Cerebellar nuclear complex (tissue), 1 donor: Measurements from ENCODE around the gene NECAB3.
A peak's percentile ranks its signal among the peaks of the same experiment; 100 is the strongest.

ENCODE experiments used
- DNase-seq, 2 experiments: peaks; one replicate each; lab custom pipeline; 2025; lab: John Stamatoyannopoulos, UW

NECAB3 gene

DNA sequence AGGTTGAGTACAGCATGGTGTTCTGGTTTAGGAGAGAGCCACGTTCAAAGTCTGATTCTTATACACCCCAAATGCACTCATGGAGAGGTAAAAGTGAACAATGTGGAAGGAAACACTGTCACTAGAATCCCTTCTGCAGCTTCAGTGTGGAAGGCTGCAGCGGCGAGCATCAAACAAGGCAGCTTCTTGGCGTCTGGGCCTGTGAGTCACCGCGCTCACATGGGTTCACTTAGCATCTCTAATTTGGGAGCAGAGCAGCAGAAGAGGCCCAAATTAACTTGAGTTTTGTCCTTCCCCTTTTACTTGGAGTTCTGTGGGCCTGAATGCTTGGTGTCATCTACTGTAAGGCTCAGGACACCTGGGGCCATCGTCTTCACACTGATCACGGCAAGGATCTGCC is 22.9 kb upstream of the NECAB3 start:
- no peak for DNase-seq

DNA sequence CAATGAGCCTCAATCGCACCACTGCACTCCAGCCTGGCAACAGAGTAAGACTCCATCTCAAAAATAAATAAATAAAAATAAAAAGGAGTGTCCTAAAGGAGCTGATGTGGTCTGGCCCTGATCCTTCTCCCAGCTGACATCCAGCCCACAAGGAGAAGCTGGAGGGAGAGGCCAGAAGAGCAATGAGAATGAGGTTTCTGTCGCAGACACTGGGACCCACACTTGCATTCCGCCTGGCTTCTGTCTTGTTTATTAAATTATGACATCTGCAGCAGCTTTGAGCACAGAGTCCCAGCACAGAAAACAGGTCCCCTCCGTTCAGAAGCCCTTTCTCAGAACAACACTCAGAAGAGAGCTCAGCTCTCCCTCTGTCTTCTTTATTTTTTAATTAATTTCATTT is 22.2 kb upstream of the NECAB3 start:
- no peak for DNase-seq

DNA sequence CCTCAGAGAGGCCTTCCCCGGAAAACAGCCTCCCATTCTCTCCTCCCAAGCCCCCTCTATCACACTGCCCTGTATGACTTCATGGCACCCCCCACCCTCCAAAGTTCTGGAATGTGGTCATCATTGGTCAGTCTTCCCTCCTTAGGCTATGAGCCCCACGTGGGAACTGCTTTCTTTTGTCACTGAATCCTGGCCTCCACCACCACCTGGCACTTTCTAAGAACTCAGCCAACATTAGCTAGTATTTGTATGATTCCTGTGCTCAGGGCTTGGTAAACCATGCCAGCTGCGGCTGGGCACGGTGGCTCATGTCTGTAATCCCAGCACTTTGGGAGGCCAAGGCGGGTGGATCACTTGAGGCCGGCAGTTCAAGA is 20.4 kb upstream of the NECAB3 start:
- no peak for DNase-seq

DNA sequence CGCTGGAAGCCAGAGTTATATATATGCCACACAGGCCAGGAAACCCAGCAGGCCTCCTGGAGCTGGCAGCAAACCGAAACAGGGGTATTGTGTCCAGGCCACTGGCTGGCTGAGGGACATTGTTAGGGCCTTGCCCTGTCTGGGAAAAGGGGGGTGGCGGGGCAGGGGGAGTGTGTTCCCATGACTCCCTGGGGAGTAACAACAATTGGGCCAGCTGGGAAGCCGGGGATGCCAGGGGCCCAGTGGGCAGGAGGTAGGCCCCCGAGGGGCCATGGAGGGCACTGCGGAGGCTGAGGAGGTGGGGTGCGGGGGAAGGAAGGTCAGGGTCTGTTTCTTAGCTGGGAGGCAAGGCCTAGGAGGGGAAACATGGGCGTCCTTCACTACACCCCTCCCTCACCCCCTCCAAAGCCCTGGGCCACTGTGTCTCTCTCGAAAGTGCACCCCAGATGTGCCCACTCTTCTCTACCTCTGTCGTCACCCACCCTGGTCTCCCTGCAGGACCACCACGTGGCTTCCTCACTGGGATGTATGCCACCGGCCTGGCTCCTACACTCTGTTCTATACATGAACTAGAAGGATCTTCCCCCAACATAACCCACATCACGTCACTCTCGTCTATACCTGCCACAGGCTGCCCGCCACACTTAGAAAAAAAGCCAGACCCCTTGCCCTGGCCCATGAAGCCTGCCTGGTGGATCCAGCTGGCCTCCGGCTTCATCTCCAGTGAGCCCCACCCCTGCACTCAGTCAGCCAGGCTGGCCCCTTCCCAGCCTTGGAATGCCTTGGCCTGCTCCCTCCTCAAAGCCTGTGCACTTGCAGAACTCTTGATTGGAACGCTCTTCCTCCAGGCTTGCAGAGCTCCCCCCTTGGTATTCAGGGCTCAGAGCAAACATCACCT is 19.8 kb upstream of the NECAB3 start:
- DNase-seq, result no peak

DNA sequence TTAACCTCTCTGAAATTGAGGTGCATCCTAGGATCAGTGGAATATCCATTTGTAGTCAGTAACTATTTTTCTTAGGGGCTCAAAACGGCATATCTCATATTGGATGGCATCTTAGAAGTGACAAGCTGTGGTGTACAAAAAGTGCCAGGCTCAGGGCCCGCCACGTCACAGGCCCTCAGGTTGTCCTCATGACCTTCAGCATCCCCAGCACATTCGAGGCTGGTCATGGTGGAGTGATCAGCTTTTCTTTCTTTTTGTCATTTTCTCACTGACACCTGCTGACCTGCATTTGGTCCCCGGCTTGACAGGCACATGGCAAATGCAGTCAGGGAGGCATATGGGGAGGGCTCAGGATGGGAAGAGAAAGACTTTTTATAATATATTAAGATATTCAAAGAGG is 19.1 kb upstream of the NECAB3 start:
- no peak for DNase-seq

DNA sequence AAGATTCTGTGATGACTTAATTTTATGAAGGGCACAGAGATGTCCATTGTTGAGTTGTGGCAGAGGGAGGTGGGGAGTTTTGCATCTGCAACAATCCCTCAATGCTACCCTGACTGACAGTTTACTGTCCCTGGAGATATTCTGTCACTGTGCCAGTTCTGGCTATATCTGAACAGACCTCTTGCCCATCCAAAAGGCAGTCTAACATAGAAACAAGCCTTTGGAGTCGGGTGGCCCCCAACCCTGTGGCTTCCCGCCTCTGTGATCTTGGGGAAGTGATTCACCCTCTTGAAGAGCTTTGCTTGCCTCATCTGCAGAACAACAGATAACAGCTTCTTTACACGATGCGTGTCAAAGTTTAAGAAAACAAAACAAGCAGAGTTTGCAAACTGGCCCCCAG is 15.7 kb upstream of the NECAB3 start:
- DNase-seq, result no peak

DNA sequence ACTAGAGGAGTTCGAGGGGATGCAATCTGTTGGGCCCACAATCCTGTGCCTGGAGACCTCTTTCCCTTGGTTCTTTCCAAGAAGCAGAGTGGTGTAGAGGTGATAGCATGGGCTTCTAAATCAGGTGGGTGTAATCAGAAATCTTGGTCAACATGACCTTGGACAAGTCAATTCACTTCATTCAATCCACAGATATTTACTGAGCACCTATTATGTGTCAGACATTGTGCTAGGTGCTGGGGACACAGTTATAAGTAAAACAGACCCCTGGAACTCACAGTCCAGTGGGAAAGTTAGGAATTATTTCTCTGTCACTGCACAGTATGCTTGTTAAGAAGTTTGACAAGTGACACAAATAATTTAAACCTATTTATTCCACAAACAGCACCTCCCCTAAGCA is 15.3 kb upstream of the NECAB3 start:
- DNase-seq, result no peak

DNA sequence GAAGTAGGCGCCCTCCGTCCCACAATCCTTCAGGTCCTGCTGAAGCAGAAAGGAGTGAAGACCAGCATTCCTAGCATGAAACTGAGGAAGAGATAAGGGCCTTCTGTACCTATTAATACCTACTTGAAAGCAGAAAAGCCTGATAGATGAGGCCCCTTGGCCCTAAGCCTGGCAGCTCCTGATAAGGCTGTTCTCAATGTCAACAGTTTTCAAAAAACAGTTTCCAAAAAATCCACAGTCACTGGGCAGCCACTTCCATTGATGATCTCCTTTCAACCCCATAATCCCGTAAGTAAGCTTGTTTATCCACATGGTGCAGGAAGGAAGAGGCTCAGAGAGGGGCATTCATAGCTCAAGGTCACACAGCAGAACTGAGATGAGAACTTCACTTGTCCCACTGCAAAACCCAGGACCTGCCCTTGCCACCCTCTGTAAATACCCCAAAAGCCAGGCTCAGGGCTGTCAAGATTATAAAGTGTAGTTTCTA is 14.8 kb upstream of the NECAB3 start:
- DNase-seq, result no peak

DNA sequence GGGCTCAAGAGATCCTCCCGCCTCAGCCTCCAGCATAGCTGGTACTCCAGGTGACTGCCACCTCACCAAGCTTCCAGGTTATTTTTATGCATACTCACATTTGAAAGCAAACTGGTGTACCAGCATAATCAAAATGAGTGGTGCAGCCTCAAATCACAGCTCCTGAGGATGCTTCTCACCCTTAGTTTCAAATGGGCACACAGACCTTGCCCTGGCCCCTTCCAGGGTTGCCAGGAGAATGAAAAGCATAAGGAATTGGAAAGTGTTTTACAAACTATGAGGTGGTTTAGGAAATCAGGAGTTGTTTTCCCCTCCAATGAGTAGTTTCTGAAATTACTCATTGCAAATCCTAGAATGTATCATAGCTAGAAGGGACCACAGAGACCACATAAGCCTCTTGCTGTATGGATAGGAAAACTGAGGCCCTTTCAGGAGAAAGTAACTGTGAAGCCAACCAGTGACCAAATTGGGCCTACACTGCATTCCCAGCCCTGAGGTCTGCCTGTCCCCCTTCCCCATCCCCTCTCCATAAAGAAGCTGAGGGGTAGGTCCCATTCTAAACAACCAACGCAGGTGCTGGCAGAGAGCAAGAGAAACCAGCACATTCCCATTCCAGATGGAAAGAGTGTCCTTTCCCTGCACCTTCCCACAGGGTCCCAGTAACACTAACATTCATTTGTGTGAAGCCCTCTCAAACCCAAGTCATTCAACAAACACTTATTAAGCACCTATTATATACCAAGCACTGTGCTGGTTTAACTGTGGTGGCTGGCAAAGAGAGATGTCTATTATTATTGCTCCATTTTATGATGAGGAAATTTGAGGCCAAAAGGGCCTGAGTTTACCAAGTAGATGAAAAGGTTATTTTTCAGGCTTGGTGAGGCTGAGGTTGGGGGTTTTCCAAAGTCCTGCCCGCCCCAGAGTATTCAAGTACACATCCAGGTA is 14.0 kb upstream of the NECAB3 start:
- DNase-seq, result no peak

DNA sequence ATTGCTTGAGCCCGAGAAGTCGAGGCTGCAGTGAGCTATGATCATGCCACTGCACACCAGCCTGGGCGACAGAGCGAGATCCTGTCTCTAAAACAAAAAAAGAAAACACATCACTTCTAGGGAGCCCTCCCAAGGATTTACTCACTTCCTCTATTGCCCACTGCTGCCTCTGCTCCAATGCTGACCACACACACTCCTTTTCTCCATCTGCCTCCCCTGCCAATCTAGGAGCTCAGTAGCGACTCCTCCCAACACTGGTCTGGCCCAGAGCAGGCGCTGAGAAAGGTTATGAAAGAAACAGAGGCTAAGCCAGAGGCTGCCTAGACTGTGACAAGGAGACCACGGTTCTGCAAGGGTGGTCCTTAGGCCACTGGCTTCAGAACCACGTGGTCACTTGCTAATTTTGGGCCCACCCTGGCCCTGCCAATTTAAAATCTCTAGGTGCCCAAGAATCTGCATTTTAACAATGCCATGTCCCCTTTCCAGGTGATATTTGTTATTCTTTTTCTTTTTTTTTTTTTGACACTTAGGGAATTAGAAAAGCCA is 13.2 kb upstream of the NECAB3 start:
- DNase-seq, result no peak

DNA sequence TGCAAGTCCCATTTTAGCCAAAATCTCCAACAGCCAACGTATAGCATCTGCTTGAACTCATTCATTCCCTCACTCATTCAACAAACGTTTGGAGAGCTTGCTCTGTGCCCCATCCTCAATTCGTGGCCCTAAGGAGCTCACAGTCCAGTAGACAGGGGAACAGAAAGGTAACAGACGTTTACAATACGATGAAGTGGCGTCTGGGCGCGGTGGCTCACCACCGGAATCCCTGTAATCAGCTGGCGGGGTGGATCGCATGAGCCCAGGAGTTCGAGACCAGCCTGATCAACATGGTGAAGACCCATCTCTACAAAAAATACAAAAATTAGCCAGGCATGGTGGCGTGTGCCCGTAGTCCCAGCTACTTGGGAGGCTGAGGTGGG is 12.7 kb upstream of the NECAB3 start:
- DNase-seq, result no peak

DNA sequence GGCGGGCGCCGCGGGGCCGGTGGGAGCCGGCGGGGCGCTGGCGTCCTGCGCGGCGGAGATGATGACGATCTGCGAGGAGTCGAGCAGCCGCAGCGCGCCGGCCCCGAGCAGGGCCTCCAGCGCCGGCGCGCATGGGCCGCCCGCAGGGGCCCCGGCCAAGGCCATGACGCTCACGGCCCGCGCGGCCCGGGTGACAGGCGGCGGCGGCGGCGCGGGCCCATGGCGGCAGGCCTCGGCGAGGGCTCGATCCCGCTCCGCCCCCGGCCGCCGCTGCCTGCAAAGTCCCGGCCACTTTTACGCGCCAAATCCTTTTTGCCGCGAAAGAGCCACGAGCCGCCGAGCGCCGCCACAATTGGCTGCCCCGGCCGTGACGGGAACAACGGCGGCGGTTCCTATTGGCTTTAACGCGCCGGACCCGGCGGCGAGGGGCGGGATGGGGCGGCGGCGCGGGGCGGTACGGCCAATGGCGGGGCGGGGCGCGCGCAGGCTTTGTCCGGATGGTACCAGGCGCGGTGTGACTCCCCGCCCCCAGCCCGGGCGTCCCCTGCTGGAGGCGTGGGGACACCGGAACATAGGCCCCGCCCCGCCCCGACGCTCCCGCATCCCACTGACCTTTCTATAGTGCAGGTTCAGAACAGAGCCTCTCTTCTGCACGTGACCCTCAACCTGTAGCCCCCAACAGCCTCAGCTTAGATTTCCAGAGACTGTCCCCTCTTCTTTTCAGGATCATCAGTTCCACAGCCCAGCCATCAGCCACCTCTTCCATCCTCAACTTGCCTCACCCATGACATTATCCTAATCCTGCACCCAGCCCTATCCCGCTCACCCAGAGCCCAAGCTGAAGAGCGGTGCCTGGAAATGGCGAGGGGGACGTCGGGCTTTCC is 12.1 kb upstream of the NECAB3 start, which contains the start of gene E2F1:
Gene E2F1 (minus strand): TSS at position 286 of the 884 bp plus-strand sequence. CDS start 121 bp downstream, at position 165.
- DNase-seq, result peak in 1 of 2 experiments; percentile 75

DNA sequence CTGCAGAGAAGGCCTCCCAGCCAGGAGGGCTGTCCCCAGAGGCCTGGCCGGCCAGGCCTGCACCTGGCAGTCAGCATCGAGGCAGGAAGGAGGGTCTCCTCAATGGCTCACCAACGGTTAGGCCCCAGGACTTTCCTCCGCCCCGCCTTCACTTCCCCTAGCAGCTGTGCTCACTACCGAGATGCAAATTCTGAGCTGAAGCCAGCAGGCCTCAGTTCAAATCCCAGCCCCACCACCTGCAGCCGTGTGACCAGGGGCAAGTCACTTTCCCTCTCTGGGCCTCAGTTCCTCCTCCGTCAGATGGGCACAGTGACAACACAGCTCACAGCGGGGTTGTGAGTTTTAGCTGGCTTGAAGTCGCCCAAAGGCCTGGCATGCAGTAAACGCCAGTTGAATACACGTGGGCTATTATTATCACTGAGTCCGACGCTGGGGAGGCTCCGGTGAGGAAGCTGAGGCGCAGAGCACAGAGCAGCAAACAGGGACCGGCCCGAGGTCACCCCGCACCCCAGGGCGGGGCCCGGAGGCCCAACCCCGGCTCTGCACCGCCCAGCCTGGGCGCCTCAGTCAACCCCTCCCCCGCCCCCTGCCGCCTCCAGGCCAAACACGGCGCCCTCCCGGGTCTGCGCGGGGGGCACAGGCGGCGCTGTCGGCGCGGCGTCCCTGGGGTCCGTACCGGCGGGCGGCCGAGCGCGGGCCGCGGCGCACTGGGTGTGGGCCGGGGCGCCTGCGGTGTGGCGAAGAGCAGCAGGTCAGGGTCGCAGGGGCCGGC is 11.3 kb upstream of the NECAB3 start:
- no peak for DNase-seq

DNA sequence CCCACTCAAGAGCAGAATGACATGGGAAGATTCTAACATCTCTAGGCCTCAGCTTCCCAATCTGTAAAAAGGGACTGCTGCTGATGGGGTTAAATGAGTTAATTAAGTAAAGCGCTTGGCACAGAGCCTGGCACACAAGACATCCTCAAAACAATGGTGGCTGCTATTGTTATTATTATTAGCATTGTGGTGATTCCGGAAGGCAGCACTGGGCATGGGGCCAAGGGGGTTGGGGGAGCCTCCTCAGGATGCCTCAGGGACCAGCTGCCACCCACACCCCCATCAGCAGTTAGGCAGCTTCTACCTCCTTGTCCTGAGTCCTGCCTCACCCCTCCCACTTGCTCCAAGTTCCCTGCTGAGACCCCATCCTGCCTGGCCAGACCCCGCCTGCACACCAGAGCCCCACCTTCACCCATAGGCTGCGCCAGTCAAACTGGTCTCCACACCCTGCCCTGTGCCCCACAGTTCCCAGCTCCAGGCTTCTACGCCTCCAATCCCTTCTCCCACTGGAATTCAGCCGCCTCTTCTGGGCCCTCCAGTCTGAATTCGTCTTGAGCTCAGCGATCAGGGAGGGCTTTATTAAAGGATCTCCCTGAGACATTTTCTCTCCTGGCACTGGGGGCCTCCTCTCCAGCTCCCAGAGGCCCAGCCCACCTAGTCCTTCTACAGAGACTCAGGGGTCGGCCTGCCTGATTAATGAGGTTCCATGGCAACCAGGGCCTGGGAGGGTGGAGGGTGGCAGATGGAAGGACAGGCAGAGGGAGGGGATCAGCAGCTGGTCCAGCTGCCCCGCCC is 10.5 kb upstream of the NECAB3 start:
- DNase-seq, result no peak

DNA sequence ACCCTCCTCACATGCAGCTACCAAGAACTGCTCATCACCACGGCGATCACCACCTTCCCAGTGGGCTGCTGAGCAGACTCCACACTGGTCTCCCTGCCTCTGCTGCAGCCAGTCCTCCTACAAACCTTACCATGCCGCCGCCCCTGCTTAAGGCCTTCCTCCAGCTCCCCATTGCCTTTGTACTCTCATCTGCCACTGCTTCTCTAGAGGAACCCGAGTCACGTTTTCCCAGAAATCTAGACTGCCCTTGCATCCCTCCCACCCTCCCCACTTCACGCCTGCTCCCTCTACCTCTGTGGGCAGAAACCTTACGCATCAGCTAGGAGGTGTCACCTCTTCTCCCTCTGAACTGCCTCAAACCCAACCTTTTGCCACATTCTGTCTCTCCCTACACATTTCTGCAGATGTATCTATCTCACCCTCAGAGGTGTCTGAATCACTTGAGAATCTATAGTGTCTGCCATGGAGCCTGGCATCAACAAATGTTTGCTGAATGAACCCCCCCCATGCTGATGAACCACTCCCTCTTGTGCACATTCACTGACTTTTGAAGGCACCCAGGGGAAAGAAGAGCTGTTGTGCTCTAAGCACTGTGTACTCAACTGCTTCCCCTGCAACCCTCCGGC is 7.6 kb upstream of the NECAB3 start:
- no peak for DNase-seq

DNA sequence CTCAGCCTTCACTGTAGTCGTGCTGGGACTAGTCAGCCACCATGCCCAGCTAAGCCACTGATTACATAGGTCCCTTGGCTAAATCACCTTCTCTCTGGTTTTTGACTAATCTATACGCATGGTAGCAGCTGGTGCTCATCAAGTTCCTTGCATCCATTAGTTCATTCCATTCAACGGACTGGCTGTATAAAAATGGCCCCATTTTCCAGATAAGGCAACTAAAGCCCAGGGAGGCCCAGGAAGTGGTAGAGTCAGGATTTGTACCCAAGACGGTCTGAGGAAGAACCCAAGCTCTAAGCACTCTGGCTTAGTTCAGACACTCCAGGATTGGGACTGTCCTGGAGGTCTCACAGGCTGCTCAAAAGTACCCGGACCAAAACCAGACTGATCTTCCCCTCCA is 7.1 kb upstream of the NECAB3 start:
- no peak for DNase-seq

DNA sequence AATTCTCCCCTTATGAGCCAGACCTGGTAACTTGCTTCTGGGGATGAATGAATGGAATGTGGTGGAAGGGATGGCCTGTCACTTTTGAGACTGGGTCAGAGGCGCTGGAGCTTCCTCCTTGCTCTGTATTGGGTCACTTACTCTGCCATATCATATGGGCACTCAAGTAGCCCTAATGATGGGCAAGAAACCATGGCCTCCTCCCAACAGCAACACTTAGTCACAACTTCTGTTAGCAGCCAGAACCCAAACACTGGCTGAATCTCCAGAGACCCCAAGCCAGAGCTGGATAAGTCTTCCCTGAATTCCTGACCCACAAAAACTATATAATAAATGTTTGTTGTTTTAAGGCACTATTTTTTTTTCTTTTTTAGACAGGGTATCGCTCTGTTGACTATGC is 6.5 kb upstream of the NECAB3 start:
- no peak for DNase-seq

DNA sequence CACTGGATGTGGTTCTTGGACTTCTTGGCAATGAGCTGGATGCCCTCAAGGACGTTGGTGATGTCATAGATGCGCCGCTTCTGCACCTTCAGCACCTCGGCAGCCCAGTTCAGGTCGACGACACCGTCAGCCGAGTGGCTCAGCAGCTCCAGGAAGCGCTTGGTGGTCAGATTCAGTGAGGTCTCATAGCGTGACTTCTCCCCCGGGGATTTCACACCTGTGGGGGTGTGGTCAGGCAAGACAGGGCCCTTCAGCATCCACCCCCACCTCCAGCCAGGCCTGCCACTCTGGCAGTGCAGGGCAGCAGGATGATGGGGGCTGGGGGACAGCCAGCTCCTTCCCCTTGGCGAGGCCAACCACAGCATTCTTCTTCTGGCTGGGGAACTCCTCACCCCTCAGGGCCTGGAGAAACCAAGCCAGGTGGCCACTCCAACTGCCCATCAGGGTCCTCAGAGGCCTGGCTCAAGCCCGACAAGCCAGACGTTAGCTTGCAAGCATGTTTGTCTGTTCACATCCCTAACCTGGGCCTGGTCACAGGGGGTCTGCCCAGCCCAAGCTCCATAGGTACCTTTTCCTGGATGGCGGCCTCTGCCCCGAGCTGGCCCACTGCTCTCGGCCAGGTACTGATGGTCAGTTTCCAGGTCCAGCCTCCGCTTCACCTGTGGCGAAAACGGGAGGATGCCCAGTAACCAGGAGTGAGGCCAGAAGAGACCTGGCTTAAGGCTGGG is 5.7 kb upstream of the NECAB3 start:
- DNase-seq, result no peak
